Measurements from ENCODE around the gene RBSN.

GRCh38 chr3:15116032-15116669 is 17.2 kb upstream of the RBSN start:
- TF ChIP-seq EZH2 (IDR thresholded peaks at IDR 0.05; ENCODE audit: low read depth) (no peak), CTCF (conservative IDR thresholded peaks at IDR 0.05) (no peak)

Measured in PC-9 (cell line).